Type B pancreatic cell (in vitro differentiated cells): ENCODE results near the gene KIF1A. TPM values are rescaled to one million over a fixed set of nuclear protein-coding genes. Genes with fewer than 3 reads are reported as not detected.

Experiments used
- DNase-seq: peaks from one replicate; pipeline ENCODE4 v3.0.0; 2021; ENCODE audit warnings: mixed read lengths; ENCODE audit not compliant: unreplicated experiment; ENCODE audit errors: extremely low spot score
- H3K27ac Mint-ChIP-seq: 2 replicates; pipeline ENCODE4 v1.8.0; 2021; ENCODE audit warnings: mild to moderate bottlenecking, mixed read lengths
- H3K27me3 Mint-ChIP-seq: 2 replicates; pipeline ENCODE4 v1.8.0; 2021; ENCODE audit warnings: mixed read lengths
- H3K36me3 Mint-ChIP-seq: 2 replicates; pipeline ENCODE4 v1.8.0; 2021; ENCODE audit warnings: mixed read lengths
- H3K4me1 Mint-ChIP-seq: one replicate; pipeline ENCODE4 v1.8.0; 2021; ENCODE audit warnings: mixed read lengths; ENCODE audit not compliant: unreplicated experiment
- H3K4me3 Mint-ChIP-seq: 2 replicates; pipeline ENCODE4 v1.8.0; 2021; ENCODE audit warnings: mild to moderate bottlenecking, mixed read lengths
- H3K9me3 Mint-ChIP-seq: 2 replicates; pipeline ENCODE4 v1.8.0; 2021; ENCODE audit warnings: mixed read lengths
- CTCF ChIP-seq: fragments of 200-600 bp; sonication (generic); conservative IDR thresholded peaks from 2 replicates; pipeline ENCODE4 v1.5.0; 2021; ENCODE audit warnings: antibody characterized with exemption, mild to moderate bottlenecking
- total RNA-seq: library from RNA; stranded (reverse); gene quantifications from 2 replicates; pipeline ENCODE4 v1.2.1, GENCODE V29; 2021; ENCODE audit warnings: low replicate concordance

The KIF1A gene
- total RNA-seq, 1 donor from 2014 or later: 78.4 TPM

- DNase-seq: no peak
- Mint-ChIP-seq H3K9me3 (no peaks in the 10 kb centered on the region), H3K4me3 (no peak overlapping the region), H3K27me3 (no peaks in the 10 kb centered on the region), H3K36me3 (peaks cover 6% of the 10 kb centered on the region), H3K4me1 (no peaks in the 10 kb centered on the region), H3K27ac (no peak overlapping the region)
- no peak for TF ChIP-seq CTCF
Observed at GRCh38 chr2:240806006-240806405, 14.0 kb downstream of the KIF1A start.

- no peaks in the 10 kb centered on the region for H3K9me3 Mint-ChIP-seq
- H3K4me3 Mint-ChIP-seq: no peak overlapping the region
- no peak for TF ChIP-seq CTCF
- H3K27ac Mint-ChIP-seq: no peak overlapping the region
- no peak for DNase-seq
- no peaks in the 10 kb centered on the region for H3K36me3 Mint-ChIP-seq
- H3K4me1 Mint-ChIP-seq: peaks cover 11% of the 10 kb centered on the region
- no peaks in the 10 kb centered on the region for H3K27me3 Mint-ChIP-seq
Observed at GRCh38 chr2:240803191-240803590, 16.8 kb downstream of the KIF1A start.

- peaks cover 7% of the 10 kb centered on the region for H3K36me3 Mint-ChIP-seq
- no peak for DNase-seq
- H3K27me3 Mint-ChIP-seq: no peaks in the 10 kb centered on the region
Observed at GRCh38 chr2:240799033-240799820, 20.8 kb downstream of the KIF1A start.

GRCh38 chr2:240798327-240798905 lies 21.6 kb downstream of the KIF1A start:
- no peak for DNase-seq
- no peak for TF ChIP-seq CTCF
- Mint-ChIP-seq H3K27ac (no peak overlapping the region), H3K4me3 (no peak overlapping the region), H3K36me3 (peaks cover 7% of the 10 kb centered on the region), H3K4me1 (peaks cover 24% of the 10 kb centered on the region), H3K9me3 (no peaks in the 10 kb centered on the region), H3K27me3 (no peaks in the 10 kb centered on the region)

More at GRCh38 chr2:240799033-240799820, 20.8 kb downstream of the KIF1A start:
- no peak overlapping the region for H3K4me3 Mint-ChIP-seq
- H3K9me3 Mint-ChIP-seq: no peaks in the 10 kb centered on the region
- no peak for TF ChIP-seq CTCF
- peaks cover 18% of the 10 kb centered on the region for H3K4me1 Mint-ChIP-seq
- H3K27ac Mint-ChIP-seq: no peak overlapping the region

- no peak for TF ChIP-seq CTCF
- peaks cover 7% of the 10 kb centered on the region for H3K36me3 Mint-ChIP-seq
- H3K27ac Mint-ChIP-seq: no peak overlapping the region
- no peak overlapping the region for H3K4me3 Mint-ChIP-seq
- no peaks in the 10 kb centered on the region for H3K9me3 Mint-ChIP-seq
- DNase-seq: no peak
- peaks cover 26% of the 10 kb centered on the region for H3K4me1 Mint-ChIP-seq
- H3K27me3 Mint-ChIP-seq: no peaks in the 10 kb centered on the region
Observed at GRCh38 chr2:240797914-240798313, 22.1 kb downstream of the KIF1A start.
